ENCODE data around the gene RGS3. TPM values are rescaled to one million over a fixed set of nuclear protein-coding genes. Genes with fewer than 3 reads are reported as not detected.
A peak's percentile ranks its signal among the peaks of the same experiment; 100 is the strongest.

RGS3 gene
- total RNA-seq, 1 donor from 2014 or later: 92.5 TPM

DNA sequence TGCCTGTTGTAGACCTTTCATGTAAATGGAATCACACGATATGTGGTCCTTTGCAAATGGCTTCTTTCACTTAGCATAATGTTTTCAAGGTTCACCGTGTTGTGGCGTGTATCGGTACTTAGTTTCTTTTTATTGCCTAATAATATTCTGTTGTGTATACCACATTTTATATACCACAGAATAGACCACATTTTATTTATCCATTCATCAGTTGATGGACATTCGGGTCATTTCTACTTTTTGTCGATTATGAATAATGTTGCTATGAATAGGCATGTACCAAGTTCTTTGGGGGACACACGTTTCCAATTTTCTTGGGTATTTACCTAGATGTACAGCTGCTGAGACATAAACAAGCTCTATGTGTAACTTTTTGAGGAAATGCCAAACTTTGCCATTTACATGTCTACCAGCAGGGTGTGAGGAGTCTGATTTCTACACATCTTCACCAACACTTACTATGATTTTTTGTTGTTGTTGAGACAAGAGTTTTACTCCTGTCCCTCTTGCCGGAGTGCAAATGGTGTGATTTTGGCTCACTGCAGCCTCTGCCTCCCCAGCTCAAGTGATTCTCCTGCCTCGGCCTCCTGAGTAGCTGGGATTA, 144.7 kb downstream of the RGS3 start:
- no peaks in the 10 kb centered on the region for H3K27me3 ChIP-seq (ENCODE audit: insufficient read depth, low read length)
- H3K36me3 ChIP-seq (ENCODE audit: insufficient read depth, low read length): no peaks in the 10 kb centered on the region
- FAIRE-seq (no peak), DNase-seq (ENCODE audit: low read depth) (no peak)
- H3K9ac ChIP-seq (ENCODE audit: low read length): no peak overlapping the region
- no peak for TF ChIP-seq EZH2 (IDR thresholded peaks at IDR 0.05; ENCODE audit: insufficient read depth, low read length)
- TF ChIP-seq, protein P1, sequence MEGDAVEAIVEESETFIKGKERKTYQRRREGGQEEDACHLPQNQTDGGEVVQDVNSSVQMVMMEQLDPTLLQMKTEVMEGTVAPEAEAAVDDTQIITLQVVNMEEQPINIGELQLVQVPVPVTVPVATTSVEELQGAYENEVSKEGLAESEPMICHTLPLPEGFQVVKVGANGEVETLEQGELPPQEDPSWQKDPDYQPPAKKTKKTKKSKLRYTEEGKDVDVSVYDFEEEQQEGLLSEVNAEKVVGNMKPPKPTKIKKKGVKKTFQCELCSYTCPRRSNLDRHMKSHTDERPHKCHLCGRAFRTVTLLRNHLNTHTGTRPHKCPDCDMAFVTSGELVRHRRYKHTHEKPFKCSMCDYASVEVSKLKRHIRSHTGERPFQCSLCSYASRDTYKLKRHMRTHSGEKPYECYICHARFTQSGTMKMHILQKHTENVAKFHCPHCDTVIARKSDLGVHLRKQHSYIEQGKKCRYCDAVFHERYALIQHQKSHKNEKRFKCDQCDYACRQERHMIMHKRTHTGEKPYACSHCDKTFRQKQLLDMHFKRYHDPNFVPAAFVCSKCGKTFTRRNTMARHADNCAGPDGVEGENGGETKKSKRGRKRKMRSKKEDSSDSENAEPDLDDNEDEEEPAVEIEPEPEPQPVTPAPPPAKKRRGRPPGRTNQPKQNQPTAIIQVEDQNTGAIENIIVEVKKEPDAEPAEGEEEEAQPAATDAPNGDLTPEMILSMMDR (IDR thresholded peaks at IDR 0.05; ENCODE audit: insufficient read depth, low read depth, low read length): no peak
- H3K4me2 ChIP-seq (ENCODE audit: low read length): no peak overlapping the region
- no peaks in the 10 kb centered on the region for H3K9me3 ChIP-seq (ENCODE audit: insufficient read depth, low read depth, low read length)
- Mint-ChIP-seq H3K9me3 (ENCODE audit: unreplicated experiment) (no peaks in the 10 kb centered on the region), H3K4me1 (ENCODE audit: low read depth, unreplicated experiment) (peaks cover 17% of the 10 kb centered on the region), H3K36me3 (ENCODE audit: low read depth, unreplicated experiment) (no peaks in the 10 kb centered on the region), H3K27ac (ENCODE audit: unreplicated experiment) (no peak overlapping the region), H3K4me3 (ENCODE audit: unreplicated experiment) (no peak overlapping the region), H3K27me3 (ENCODE audit: low read depth, unreplicated experiment) (peaks cover 2% of the 10 kb centered on the region)
- H3K4me3 ChIP-seq (ENCODE audit: insufficient read depth, low read depth, low read length): no peak overlapping the region
- peaks cover 7% of the 10 kb centered on the region for H3K4me1 ChIP-seq (ENCODE audit: insufficient read depth, low read length)
- H3K79me2 ChIP-seq (ENCODE audit: insufficient read depth, low read length): no peaks in the 10 kb centered on the region
- no peaks in the 10 kb centered on the region for H4K20me1 ChIP-seq (ENCODE audit: insufficient read depth, low read length)
- no peak overlapping the region for H2AFZ ChIP-seq (ENCODE audit: low read depth, low read length)
- H3K27ac ChIP-seq (ENCODE audit: low read depth, low read length): no peak overlapping the region

DNA sequence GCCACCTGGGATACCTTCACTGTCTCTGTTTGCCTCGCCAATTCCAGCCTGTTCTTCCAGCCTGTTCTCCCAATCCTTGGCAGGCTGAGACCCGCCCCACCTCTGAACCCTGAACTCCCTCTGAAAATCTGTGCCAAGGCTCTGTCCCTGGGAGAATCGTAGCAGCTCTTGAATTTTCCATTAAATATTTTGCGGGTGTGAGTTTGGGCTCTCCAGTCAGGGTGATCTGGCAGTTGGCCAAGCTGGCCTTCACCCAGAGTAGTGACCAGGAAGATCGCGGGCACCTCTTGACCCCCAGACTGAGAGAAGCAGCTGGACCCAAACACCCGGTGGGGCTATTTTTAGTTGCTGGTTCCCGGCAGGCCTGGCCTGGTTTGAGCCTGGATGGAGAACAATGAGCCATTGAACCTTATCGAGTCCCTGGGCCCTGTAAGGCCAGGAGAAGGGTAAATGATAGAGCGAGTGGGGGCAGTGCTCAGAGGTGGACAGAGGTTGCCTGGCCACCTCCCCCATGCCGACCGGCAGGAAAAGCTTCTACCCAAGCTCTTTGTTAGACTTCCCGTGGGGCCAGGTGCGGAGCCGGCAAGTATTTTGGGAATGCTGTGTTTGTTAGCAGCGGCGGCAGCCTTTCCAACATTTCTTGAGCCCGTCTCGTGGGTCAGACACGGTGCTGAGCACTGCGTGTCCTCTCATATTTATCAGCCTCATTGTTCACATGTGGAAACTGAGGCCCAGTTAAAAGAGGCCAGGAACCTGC, 146.2 kb downstream of the RGS3 start:
- no peak overlapping the region for H3K4me3 Mint-ChIP-seq (ENCODE audit: unreplicated experiment)
- H3K27ac ChIP-seq (ENCODE audit: low read depth, low read length): no peak overlapping the region

More for the DNA sequence above, 146.2 kb downstream of the RGS3 start:
- Mint-ChIP-seq H3K27me3 (ENCODE audit: low read depth, unreplicated experiment) (peaks cover 2% of the 10 kb centered on the region), H3K4me1 (ENCODE audit: low read depth, unreplicated experiment) (peaks cover 24% of the 10 kb centered on the region), H3K27ac (ENCODE audit: unreplicated experiment) (peak overlapping the region; percentile 72), H3K9me3 (ENCODE audit: unreplicated experiment) (no peaks in the 10 kb centered on the region), H3K36me3 (ENCODE audit: low read depth, unreplicated experiment) (no peaks in the 10 kb centered on the region)
- Histone ChIP-seq H3K4me1 (ENCODE audit: insufficient read depth, low read length) (peaks cover 12% of the 10 kb centered on the region), H3K9ac (ENCODE audit: low read length) (no peak overlapping the region), H3K27me3 (ENCODE audit: insufficient read depth, low read length) (no peaks in the 10 kb centered on the region), H4K20me1 (ENCODE audit: insufficient read depth, low read length) (no peaks in the 10 kb centered on the region), H3K79me2 (ENCODE audit: insufficient read depth, low read length) (no peaks in the 10 kb centered on the region), H3K9me3 (ENCODE audit: insufficient read depth, low read depth, low read length) (no peaks in the 10 kb centered on the region), H2AFZ (ENCODE audit: low read depth, low read length) (no peak overlapping the region), H3K36me3 (ENCODE audit: insufficient read depth, low read length) (no peaks in the 10 kb centered on the region), H3K4me3 (ENCODE audit: insufficient read depth, low read depth, low read length) (no peak overlapping the region), H3K4me2 (ENCODE audit: low read length) (peak overlapping the region; percentile 28)
- FAIRE-seq (no peak), DNase-seq (ENCODE audit: low read depth) (no peak)
- TF ChIP-seq EZH2 (IDR thresholded peaks at IDR 0.05; ENCODE audit: insufficient read depth, low read length): no peak
- TF ChIP-seq, protein P1 (IDR thresholded peaks at IDR 0.05; ENCODE audit: insufficient read depth, low read depth, low read length): no peak

Data from astrocyte (in vitro differentiated cells and primary cell).